ENCODE data around the gene COL6A1. TPM values are rescaled to one million over a fixed set of nuclear protein-coding genes. Genes with fewer than 3 reads are reported as not detected.

Gene COL6A1
- total and polyA plus RNA-seq, 2 donors (not counting 3 experiments of a cell fraction or from before 2014, with no cell fraction given) = 30.1 to 42.4 TPM

- no peak for FAIRE-seq
- Histone ChIP-seq H3K27ac (ENCODE audit: insufficient read depth, low read depth, low read length) (no peak overlapping the region), H3K4me3 (replicated peaks in 1 of 3; ENCODE audit: insufficient read depth in 1 of 3, low read depth in 1 of 3, low read length in 3 of 3) (no peak overlapping the region)
Observed at GRCh38 chr21:46054031-46054430, 72.5 kb downstream of the COL6A1 start.

More at GRCh38 chr21:46054031-46054430, 72.5 kb downstream of the COL6A1 start:
- CTCF ChIA-PET = no interaction called here
- DNase-seq (ENCODE audit: low read depth, low spot score) = no peak
- no peaks in the 10 kb centered on the region for H3K9me3 ChIP-seq (replicated peaks; ENCODE audit: control insufficient read depth, insufficient read depth, low read length)
- H3K4me1 ChIP-seq (ENCODE audit: control insufficient read depth, extremely low read depth, insufficient read depth, low read length) = no peaks in the 10 kb centered on the region
- H4K20me1 ChIP-seq (replicated peaks; ENCODE audit: control insufficient read depth, extremely low read depth, insufficient read depth, low read length) = no peaks in the 10 kb centered on the region
- no peak overlapping the region for H2AFZ ChIP-seq (ENCODE audit: low read depth, low read length)
- intact Hi-C loops (cut with micrococcal nuclease) (no loop called here), dilution Hi-C loops (cut with MboI; ENCODE audit: extremely low pct_ligation_motif_present, low sequenced_read_pairs) (no loop called here)
- H3K9me1 ChIP-seq (replicated peaks; ENCODE audit: control insufficient read depth, extremely low read depth, insufficient read depth, low read length) = no peaks in the 10 kb centered on the region
- H3K9ac ChIP-seq (replicated peaks; ENCODE audit: extremely low read depth, insufficient read depth, low read length) = no peak overlapping the region
- H3K27me3 ChIP-seq (ENCODE audit: control insufficient read depth in 2 of 2, insufficient read depth in 2 of 2, low read length in 2 of 2) = no peaks in the 10 kb centered on the region
- no peaks in the 10 kb centered on the region for H3K79me2 ChIP-seq (ENCODE audit: control insufficient read depth, insufficient read depth, low read length)
- no peaks in the 10 kb centered on the region for H3K36me3 ChIP-seq (ENCODE audit: control insufficient read depth in 2 of 2, extremely low read depth in 1 of 2, insufficient read depth in 2 of 2, low read length in 2 of 2)
- POLR2A ChIA-PET = no interaction called here
- no TSS peak for BruUV-seq (replicated peaks)
- TF ChIP-seq FOS (IDR thresholded peaks at IDR 0.05; ENCODE audit: borderline replicate concordance, insufficient read depth, low read length) (no peak), POLR2A (IDR thresholded peaks at IDR 0.05; ENCODE audit: low read depth, low read length) (no peak), MAX (IDR thresholded peaks at IDR 0.05; ENCODE audit: insufficient read depth, insufficient read length) (no peak), CTCF (IDR thresholded peaks at IDR 0.05; ENCODE audit: extremely low read depth in 1 of 2, insufficient read depth in 1 of 2, low read depth in 1 of 2, low read length in 2 of 2) (no peak), GATA2 (IDR thresholded peaks at IDR 0.05; ENCODE audit: insufficient read depth, insufficient read length, low read depth, low read length) (no peak), EZH2 (IDR thresholded peaks at IDR 0.05; ENCODE audit: borderline replicate concordance, low read depth, low read length, severe bottlenecking) (no peak), POLR2AphosphoS5 (IDR thresholded peaks at IDR 0.05; ENCODE audit: insufficient read depth, low read depth, low read length) (no peak)
- H3K4me2 ChIP-seq (ENCODE audit: insufficient read depth, low read length) = no peak overlapping the region

Data from endothelial cell of umbilical vein (primary cell).